ENCODE results near the gene PLPP4. TPM values are rescaled to one million over a fixed set of nuclear protein-coding genes. Genes with fewer than 3 reads are reported as not detected.

The PLPP4 gene
- total RNA-seq, 1 experiment from 2014 or later = not detected

DNA sequence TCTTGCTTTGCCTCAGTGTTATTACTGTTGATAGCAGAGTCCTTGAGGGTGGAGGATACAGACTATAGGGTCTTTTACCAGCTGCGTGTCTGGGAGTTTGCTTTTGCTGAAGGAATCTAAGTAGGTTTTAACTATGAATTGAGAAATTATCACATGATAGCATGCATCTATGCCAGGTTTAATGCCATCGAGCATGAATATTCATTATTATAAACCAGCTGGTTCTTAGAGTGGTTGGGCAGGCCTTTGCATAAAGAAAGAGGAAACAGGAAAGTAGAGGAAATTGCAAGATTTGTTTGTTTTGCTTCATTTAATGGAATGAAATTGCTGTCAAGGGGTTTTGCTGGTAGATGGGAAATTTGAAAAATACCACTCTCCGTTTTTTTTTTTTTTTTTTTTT is 70.7 kb downstream of the PLPP4 start:
- intact Hi-C loops (cut with micrococcal nuclease) = no loop called here
- ChIA-PET CTCF (no interaction called here), RAD21 (ENCODE audit: low non-redundant PET in 1 of 2, low total read pairs in 2 of 2, uncharacterized antibody in 2 of 2, unreplicated experiment in 2 of 2) (no interaction called here), POLR2A (no interaction called here)
- H4K20me1 ChIP-seq (ENCODE audit: insufficient read depth) = no peaks in the 10 kb centered on the region
- TF ChIP-seq ZNF274 (IDR thresholded peaks at IDR 0.05; ENCODE audit: low read depth, low read length) = no peak
- TF ChIP-seq, protein P1, sequence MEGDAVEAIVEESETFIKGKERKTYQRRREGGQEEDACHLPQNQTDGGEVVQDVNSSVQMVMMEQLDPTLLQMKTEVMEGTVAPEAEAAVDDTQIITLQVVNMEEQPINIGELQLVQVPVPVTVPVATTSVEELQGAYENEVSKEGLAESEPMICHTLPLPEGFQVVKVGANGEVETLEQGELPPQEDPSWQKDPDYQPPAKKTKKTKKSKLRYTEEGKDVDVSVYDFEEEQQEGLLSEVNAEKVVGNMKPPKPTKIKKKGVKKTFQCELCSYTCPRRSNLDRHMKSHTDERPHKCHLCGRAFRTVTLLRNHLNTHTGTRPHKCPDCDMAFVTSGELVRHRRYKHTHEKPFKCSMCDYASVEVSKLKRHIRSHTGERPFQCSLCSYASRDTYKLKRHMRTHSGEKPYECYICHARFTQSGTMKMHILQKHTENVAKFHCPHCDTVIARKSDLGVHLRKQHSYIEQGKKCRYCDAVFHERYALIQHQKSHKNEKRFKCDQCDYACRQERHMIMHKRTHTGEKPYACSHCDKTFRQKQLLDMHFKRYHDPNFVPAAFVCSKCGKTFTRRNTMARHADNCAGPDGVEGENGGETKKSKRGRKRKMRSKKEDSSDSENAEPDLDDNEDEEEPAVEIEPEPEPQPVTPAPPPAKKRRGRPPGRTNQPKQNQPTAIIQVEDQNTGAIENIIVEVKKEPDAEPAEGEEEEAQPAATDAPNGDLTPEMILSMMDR (IDR thresholded peaks at IDR 0.05 in 2 of 3, conservative IDR thresholded peaks at IDR 0.05 in 1 of 3; ENCODE audit: borderline replicate concordance in 1 of 3, insufficient read depth in 1 of 3, low read depth in 2 of 3, low read length in 2 of 3) = no peak
- no peak for TF ChIP-seq JUND (IDR thresholded peaks at IDR 0.05)
- no peak for TF ChIP-seq POLR2AphosphoS5 (IDR thresholded peaks at IDR 0.05; ENCODE audit: low read depth, low read length)
- no peak for TF ChIP-seq ELF1 (IDR thresholded peaks at IDR 0.05; ENCODE audit: borderline replicate concordance, low read depth)
- no peak for TF ChIP-seq FOSL1 (IDR thresholded peaks at IDR 0.05; ENCODE audit: low read depth)
- TF ChIP-seq CBX3 (IDR thresholded peaks at IDR 0.05; ENCODE audit: low read depth) = no peak
- no peak for TF ChIP-seq EZH2phosphoT487 (IDR thresholded peaks at IDR 0.05; ENCODE audit: borderline replicate concordance)
- no peak for TF ChIP-seq RAD21 (IDR thresholded peaks at IDR 0.05; ENCODE audit: low read depth)
- no peak for DNase-seq (ENCODE audit: low read depth, low spot score)
- no peak overlapping the region for H3K9ac ChIP-seq (ENCODE audit: low read length)
- H3K27ac ChIP-seq (ENCODE audit: low read depth, low read length) = no peak overlapping the region
- H3K4me2 ChIP-seq (ENCODE audit: low read length) = no peak overlapping the region
- H3K36me3 ChIP-seq (ENCODE audit: control insufficient read depth in 1 of 2, insufficient read depth in 2 of 2, low read length in 2 of 2) = no peaks in the 10 kb centered on the region
- H3K27me3 ChIP-seq (ENCODE audit: insufficient read depth, low read length) = peaks cover 51% of the 10 kb centered on the region
- no peak overlapping the region for H2AFZ ChIP-seq (ENCODE audit: low read depth, low read length, poor library complexity, severe bottlenecking)
- H3K9me3 ChIP-seq (ENCODE audit: control insufficient read depth in 1 of 2, insufficient read depth in 1 of 2, low read depth in 1 of 2, low read length in 2 of 2) = no peaks in the 10 kb centered on the region
- no peaks in the 10 kb centered on the region for H3K4me1 ChIP-seq (ENCODE audit: control insufficient read depth in 1 of 2, insufficient read depth in 2 of 2, low read length in 2 of 2)
- H3K79me2 ChIP-seq (ENCODE audit: insufficient read depth, low read length) = no peaks in the 10 kb centered on the region
- no peak for ATAC-seq
- no peak overlapping the region for H3K4me3 ChIP-seq (replicated peaks in 1 of 2; ENCODE audit: low read depth in 1 of 2, low read length in 2 of 2)
- no peaks in the 10 kb centered on the region for H3K9me2 ChIP-seq (ENCODE audit: insufficient read depth)
- no TSS peak for BruUV-seq (replicated peaks)

DNA sequence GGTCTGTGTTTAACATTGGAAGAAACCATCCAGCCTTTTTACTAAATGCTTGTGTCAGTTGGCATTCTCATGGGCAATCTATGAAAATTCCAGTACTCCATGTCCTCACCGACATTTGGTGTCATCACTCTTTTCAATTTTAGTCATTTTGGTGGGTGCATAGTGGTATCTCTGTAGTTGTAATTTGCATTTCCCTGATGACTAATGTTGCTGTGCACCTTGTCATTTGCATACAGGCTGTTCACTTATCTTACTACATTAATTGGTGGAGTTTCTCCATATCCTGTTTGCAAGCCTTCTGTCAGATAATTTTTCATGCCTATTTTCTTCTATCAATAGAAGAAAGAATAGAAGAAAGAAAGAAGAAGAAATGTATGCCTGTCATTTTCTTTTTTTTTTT is 73.7 kb downstream of the PLPP4 start:
- no peak for ATAC-seq
- H3K27me3 ChIP-seq (ENCODE audit: insufficient read depth, low read length) = peaks cover 37% of the 10 kb centered on the region
- no peaks in the 10 kb centered on the region for H4K20me1 ChIP-seq (ENCODE audit: insufficient read depth)
- H3K79me2 ChIP-seq (ENCODE audit: insufficient read depth, low read length) = no peaks in the 10 kb centered on the region
- intact Hi-C loops (cut with micrococcal nuclease) = no loop called here
- DNase-seq (ENCODE audit: low read depth, low spot score) = no peak
- ChIA-PET POLR2A (no interaction called here), RAD21 (ENCODE audit: low non-redundant PET in 1 of 2, low total read pairs in 2 of 2, uncharacterized antibody in 2 of 2, unreplicated experiment in 2 of 2) (no interaction called here), CTCF (no interaction called here)
- no peaks in the 10 kb centered on the region for H3K9me2 ChIP-seq (ENCODE audit: insufficient read depth)
- H3K27ac ChIP-seq (ENCODE audit: low read depth, low read length) = no peak overlapping the region
- H3K36me3 ChIP-seq (ENCODE audit: control insufficient read depth in 1 of 2, insufficient read depth in 2 of 2, low read length in 2 of 2) = no peaks in the 10 kb centered on the region
- no peak overlapping the region for H2AFZ ChIP-seq (ENCODE audit: low read depth, low read length, poor library complexity, severe bottlenecking)
- TF ChIP-seq, protein P2, sequence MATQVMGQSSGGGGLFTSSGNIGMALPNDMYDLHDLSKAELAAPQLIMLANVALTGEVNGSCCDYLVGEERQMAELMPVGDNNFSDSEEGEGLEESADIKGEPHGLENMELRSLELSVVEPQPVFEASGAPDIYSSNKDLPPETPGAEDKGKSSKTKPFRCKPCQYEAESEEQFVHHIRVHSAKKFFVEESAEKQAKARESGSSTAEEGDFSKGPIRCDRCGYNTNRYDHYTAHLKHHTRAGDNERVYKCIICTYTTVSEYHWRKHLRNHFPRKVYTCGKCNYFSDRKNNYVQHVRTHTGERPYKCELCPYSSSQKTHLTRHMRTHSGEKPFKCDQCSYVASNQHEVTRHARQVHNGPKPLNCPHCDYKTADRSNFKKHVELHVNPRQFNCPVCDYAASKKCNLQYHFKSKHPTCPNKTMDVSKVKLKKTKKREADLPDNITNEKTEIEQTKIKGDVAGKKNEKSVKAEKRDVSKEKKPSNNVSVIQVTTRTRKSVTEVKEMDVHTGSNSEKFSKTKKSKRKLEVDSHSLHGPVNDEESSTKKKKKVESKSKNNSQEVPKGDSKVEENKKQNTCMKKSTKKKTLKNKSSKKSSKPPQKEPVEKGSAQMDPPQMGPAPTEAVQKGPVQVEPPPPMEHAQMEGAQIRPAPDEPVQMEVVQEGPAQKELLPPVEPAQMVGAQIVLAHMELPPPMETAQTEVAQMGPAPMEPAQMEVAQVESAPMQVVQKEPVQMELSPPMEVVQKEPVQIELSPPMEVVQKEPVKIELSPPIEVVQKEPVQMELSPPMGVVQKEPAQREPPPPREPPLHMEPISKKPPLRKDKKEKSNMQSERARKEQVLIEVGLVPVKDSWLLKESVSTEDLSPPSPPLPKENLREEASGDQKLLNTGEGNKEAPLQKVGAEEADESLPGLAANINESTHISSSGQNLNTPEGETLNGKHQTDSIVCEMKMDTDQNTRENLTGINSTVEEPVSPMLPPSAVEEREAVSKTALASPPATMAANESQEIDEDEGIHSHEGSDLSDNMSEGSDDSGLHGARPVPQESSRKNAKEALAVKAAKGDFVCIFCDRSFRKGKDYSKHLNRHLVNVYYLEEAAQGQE (IDR thresholded peaks at IDR 0.05; ENCODE audit: low read depth) = no peak
- TF ChIP-seq, protein P3, sequence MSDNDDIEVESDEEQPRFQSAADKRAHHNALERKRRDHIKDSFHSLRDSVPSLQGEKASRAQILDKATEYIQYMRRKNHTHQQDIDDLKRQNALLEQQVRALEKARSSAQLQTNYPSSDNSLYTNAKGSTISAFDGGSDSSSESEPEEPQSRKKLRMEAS (IDR thresholded peaks at IDR 0.05) = no peak
- TF ChIP-seq EGR1 (IDR thresholded peaks at IDR 0.05; ENCODE audit: low read depth) (no peak), SRF (IDR thresholded peaks at IDR 0.05; ENCODE audit: low read depth) (no peak), RAD21 (IDR thresholded peaks at IDR 0.05; ENCODE audit: low read depth) (no peak), YY1 (IDR thresholded peaks at IDR 0.05; ENCODE audit: extremely low read depth, insufficient replicate concordance, low read depth, low read length) (no peak), ZNF274 (IDR thresholded peaks at IDR 0.05; ENCODE audit: low read depth, low read length) (no peak), POLR2A (IDR thresholded peaks at IDR 0.05; ENCODE audit: borderline replicate concordance, extremely low read depth, insufficient read depth, insufficient read length) (no peak), EZH2phosphoT487 (IDR thresholded peaks at IDR 0.05; ENCODE audit: borderline replicate concordance) (no peak), EZH2 (IDR thresholded peaks at IDR 0.05) (no peak), POLR2AphosphoS5 (IDR thresholded peaks at IDR 0.05; ENCODE audit: low read depth, low read length) (no peak), CEBPB (IDR thresholded peaks at IDR 0.05; ENCODE audit: low read depth) (no peak), ZFX (IDR thresholded peaks at IDR 0.05) (no peak)
- H3K4me2 ChIP-seq (ENCODE audit: low read length) = no peak overlapping the region
- no peaks in the 10 kb centered on the region for H3K4me1 ChIP-seq (ENCODE audit: control insufficient read depth in 1 of 2, insufficient read depth in 2 of 2, low read length in 2 of 2)
- no peak overlapping the region for H3K9ac ChIP-seq (ENCODE audit: low read length)
- H3K9me3 ChIP-seq (ENCODE audit: control insufficient read depth in 1 of 2, insufficient read depth in 1 of 2, low read depth in 1 of 2, low read length in 2 of 2) = no peaks in the 10 kb centered on the region
- no peak overlapping the region for H3K4me3 ChIP-seq (replicated peaks in 1 of 2; ENCODE audit: low read depth in 1 of 2, low read length in 2 of 2)
- BruUV-seq (replicated peaks) = no TSS peak
